CD4-positive, alpha-beta T cell treated with Interleukin-2 at 100 ng/mL for 4 hours (primary cell): ENCODE measurements around the gene GAN.

Experiments
- DNase-seq: peaks from one replicate; pipeline ENCODE4 v3.0.0-alpha.2; 2020; ENCODE audit warnings: low spot score

The GAN gene, protein sequence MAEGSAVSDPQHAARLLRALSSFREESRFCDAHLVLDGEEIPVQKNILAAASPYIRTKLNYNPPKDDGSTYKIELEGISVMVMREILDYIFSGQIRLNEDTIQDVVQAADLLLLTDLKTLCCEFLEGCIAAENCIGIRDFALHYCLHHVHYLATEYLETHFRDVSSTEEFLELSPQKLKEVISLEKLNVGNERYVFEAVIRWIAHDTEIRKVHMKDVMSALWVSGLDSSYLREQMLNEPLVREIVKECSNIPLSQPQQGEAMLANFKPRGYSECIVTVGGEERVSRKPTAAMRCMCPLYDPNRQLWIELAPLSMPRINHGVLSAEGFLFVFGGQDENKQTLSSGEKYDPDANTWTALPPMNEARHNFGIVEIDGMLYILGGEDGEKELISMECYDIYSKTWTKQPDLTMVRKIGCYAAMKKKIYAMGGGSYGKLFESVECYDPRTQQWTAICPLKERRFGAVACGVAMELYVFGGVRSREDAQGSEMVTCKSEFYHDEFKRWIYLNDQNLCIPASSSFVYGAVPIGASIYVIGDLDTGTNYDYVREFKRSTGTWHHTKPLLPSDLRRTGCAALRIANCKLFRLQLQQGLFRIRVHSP

DNA sequence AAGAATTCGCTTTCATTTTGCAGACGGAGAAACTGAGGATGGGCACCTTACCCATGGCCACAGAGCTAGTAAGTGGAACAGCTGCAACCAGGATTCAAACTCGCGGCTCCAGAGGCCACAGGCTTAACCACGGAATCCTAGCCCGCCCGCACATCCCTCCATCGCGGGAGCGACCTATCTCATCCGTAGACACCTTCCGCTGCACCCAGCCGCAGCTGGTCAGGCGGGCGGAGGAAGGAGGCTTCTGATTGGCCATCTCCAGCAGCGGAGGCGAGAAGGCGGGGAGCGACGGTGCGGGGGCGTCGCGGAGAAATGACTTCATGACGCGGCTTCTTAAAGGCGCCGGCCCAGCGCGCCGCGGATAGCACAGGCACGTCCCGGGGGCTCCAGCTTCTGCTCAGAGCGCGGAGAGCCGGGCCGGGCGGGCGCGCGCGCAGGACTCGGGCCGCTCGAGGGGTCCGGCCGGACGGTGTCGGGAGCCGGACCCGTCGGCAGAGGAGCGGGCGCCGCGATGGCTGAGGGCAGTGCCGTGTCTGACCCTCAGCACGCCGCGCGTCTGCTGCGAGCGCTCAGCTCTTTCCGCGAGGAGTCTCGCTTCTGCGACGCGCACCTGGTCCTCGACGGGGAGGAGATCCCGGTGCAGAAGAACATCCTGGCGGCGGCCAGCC, at the start of gene GAN:
Gene GAN (plus strand): TSS at position 360 of the 668 bp plus-strand sequence. CDS start 152 bp downstream, at position 512.
- peak; percentile 95 for DNase-seq

DNA sequence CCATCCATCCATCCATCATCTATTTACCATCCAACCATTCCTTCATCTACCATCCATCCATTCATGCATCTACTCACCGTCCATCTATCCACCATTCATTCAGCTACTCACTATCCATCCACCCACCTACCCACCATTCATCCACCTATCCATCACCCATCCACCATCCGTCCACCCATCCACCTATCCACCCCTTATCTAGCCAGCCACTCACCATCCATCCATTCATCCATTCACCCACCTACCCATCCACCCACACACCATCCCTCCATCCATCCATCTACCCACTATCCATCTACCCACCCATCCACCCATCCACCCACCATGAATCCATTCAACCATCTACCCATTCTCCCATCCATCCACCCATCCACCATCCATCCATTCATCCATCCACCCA, 49.7 kb upstream of the GAN start:
- no peak for DNase-seq

DNA sequence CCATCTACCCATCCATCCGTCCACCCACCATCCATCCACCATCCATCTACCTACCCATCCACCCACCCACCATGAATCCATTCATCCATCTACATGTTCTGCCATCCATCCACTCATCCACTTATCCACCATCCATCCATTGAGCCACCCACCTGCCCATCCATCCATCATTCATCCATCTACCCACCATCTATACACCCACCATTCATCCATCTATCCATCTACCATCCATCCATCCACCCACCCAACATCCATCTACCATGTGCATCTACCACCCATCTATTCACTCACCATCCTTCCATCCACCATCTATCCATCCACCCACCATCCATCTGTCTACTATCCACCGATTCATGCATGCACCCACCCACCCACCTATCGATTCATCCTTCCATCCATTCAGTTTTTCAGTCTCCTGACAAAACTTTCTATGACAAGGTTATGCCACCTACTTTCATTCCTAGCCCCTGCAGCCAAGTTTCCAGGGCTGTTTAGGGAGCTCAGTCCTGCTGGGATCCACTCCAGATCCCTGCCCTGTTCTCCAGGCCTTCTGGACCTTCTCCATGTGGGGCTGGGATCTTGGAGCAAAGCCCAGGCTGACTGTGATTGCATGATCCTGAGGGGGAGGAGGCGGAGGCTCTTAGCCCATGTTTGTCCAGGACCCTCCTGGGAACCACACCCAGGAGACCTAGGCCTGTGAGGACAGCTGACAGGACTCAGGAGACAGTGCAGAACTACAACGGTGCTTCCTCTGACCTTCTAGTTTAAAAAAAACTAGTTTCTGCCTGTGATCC, 48.9 kb upstream of the GAN start:
- no peak for DNase-seq

DNA sequence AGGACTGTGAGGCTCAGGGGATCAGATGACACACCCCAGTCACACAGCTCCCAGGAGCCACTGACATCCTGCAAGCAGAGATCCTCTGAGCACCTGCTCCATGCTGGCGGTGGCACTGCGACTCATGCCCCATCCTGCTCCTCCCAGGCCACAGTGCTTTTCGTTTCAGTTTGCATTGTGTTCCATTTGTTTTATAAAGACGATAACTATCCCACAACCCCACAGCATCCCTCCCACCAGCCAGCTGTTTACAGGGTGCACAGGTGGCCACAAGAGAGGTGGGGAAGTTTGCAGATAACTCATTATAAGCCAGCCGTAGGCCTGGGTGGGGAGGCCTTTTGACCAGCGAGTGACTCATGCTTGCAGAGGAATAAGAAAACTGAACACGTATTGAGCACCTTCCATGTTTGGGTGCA, 48.1 kb upstream of the GAN start:
- DNase-seq: no peak

DNA sequence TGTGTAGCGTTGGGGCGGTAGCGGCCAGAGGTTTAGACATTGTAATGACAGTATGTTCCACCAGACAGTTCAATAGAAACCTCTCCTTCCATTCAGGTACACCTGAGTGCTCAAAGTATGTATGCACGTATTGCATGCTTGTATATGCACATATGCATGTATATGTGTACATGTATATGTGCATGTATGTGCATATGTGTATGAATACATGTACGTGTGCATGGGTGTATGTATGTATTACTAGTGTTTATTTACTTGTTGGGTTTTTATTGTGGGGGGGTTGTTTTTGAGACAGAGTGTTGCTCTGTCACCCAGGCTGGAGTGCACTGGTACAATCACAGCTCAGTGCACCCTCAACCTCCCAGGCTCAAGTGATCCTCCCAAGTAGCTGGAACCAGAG, 46.3 kb upstream of the GAN start:
- DNase-seq: no peak

DNA sequence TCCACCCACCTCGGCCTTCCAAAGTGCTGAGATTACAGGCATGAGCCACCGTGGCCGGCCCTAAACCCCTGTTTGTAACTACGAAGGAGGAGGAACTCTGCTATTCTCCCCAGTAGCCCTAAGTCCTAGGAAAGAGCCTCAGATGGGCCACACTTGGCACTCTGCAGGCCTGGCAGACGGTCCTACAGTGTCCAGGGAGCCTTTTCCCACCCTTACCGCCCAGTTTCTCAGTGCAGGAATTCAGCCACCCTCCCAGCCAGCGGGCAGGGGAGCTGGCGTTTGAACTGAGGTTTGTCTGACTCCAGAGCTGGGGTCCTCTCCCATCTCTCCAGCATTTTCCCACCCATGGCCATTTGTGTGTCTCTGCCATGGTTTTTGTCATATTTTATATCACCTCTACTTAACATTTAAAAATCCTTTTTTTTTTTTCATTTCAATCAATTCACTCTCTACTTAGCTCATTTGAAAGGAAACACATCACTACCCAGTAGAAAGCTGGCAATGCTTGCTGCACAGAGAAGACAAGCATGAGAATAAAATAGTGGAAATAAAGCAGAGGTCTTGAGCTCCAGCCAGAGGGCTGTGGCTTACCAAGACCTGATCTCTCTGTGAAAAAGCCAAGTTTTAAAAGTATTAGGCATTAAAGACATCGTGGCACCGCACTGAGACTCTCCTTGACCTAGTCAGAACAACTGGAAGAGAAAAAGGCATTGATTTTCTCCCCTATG, 41.4 kb upstream of the GAN start:
- no peak for DNase-seq

DNA sequence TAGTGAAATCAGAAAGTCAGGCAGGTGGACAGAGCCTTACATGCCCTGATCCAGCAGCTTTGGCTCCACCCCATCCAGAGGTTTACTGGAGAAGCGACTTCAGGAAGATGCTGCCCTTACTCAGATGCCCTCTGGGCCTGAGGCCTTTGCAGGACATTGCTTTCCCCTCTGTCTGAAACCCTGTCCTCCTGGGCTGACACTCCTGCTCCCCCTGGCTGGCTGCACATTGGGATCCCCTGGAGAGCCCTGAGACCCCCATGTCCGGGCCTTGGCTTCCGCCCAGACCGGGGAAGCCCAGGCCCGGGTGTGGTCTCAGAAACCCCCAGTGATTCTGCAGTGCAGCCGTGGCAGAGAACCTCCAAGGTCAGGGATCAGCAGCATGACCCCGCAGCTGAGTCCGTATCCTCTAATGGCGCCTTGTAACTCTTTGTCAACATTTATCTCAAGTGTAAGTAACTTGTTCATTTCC, 39.7 kb upstream of the GAN start:
- no peak for DNase-seq

DNA sequence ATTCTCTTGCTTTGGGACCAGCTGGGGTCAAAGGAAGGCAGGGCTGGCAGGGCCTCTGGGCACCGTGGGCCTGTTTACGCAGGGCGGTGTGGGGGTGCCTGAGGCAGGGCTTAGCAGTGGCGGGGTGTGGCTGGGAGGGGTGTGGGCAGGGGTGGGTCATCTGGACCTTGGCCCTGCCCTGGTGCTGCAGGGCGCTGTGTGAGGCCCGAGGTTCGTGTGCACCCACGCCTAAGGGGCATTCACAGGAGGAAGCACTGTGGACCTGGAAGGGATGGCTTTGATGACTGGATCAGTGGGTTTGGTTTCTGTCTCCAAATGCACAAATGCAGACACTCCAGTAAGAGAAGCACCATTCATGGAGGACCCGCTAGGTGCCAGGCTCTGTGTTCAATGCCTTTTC, 39.0 kb upstream of the GAN start:
- no peak for DNase-seq

DNA sequence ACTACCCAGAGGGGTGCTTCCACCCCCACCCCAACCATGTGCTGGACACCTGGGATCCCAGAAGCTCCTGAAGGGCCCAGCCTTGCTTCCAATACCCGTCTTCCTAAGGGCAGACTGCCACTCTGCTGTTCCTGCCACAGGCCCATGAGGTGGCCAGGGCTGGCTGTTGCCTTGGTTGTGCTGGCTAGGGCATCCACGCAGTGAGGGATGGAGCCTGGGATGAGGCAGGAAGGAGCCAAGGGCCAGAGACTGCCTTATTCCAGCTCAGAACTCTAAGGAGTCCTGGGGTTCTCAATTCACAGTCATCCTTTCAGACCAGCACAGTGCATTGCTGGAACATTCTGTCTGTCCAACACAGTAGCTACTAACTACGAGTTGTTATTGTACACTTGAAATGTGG, 38.4 kb upstream of the GAN start:
- no peak for DNase-seq

DNA sequence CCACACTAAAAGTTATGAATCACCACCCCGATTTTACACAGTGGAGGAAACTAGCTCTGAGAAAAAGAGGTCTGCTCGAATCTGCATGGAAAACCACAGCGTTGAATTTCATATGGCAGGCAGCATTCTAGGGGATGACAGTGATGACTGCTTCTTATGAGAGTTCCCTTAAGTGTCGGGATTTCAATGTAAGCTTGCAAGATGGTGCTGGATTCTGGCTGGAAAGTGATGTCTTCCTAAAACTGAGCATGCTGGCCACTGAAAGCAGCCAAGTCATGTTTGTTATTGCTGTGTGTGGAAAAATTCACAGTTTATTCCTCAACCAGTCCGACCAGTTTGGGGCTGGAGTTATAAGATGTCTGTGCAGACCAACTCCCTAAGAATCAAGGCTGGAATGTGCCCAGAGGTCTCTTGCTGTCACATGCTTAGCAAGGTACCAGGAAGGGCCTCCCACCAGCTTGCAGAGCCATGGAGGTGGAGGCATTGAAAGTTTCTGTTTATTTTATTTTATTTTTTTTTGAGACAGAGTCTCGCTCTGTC, 37.2 kb upstream of the GAN start:
- no peak for DNase-seq

DNA sequence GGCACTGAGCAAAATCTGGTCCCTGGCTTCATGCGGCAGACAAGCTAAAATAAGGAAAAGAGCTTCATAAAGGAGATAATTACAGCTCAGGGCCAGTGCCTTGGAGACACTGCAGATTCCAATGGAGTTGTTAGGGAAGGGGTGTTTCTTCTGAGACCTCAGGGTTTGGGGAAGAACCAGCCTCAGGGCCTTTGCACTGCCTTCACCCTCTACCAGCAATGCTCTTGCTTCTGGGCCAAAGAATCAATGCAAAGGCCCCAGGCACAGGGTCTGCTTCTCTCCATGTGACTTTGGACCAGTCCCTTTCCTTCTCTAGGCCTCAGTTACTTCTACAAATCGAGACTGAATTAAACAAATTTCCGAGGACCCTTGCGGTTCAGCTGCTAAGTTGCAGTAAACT, 36.2 kb upstream of the GAN start:
- no peak for DNase-seq

DNA sequence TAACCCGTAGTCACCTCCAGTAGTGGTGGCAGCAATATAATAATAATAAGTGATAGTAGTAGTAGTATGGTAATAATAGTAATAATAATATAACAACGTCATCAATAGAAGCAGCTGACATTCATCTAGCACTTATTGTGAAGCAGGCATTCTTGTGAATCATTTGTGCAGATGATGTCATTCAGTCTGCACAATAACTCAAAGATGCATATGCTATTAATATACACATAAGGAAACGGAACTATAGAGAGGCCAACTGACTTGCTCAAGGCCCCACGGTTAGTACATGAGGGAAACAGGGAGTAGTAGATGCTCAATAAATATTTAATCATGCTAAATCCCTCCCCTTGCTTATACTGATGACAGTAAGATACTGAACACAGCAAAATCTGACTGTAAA, 35.4 kb upstream of the GAN start:
- no peak for DNase-seq

DNA sequence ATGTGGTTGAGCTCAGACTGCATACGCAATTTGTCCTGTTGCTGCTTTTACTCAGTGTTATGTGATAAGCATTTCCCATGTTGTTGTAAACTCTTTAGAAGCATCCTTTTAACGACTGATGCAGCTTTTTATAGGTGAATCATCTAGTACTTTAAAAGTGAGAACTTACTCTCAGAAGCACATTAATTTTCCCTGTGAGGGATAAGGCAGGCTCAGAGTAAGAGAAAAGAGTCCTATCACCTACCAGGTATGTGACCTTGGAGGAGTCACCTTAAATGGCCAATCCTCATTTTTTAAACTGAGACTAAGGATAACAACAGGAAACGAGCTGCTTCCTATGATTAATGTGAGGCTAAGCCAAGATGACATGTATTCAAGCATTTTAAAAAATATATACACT, 34.4 kb upstream of the GAN start:
- no peak for DNase-seq

DNA sequence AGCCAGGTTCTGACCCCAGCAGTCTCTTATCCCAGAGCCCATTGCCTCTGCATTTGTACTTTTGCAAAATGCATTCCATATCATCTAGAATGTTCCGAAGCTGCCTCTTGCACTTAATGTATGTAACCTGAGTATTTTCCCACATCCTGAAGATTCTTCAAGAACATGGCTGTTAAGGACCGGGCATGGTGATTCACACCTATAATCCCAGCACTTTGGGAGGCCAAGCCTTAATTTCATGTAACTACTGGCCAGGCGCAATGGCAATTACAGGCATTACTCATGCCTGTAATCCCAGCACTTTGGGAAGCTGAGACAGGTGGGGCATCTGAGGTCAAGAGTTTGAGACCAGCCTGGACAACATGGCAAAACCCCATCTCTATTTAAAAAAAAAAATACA, 31.7 kb upstream of the GAN start:
- DNase-seq: no peak

DNA sequence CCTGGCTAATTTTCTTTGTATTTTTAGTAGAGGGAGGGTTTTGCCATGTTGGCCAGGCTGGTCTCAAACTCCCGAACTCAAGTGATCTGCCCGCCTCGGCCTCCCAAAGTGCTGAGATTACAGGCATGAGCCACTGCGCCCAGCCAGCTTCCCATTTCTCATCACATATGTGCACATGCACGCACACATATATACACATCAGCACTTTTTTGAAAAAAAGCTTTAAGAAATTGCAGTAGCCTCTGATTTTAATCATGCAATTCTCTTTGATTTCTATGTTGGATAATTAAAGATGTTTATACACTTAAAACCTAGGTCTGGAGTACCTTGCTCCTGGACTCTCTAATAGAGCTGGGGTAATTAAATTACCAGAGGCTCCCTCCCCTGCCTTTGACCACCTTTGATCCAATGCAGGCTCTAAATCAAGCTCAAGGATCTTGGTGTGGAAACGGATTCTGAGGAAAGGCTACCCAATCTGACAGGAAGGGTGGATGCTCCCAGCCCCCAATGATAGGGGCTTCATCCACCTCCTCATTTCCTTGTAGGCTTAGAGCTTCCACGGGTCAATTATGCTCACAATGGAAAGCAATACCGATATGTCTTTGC, 29.7 kb upstream of the GAN start:
- DNase-seq: no peak

DNA sequence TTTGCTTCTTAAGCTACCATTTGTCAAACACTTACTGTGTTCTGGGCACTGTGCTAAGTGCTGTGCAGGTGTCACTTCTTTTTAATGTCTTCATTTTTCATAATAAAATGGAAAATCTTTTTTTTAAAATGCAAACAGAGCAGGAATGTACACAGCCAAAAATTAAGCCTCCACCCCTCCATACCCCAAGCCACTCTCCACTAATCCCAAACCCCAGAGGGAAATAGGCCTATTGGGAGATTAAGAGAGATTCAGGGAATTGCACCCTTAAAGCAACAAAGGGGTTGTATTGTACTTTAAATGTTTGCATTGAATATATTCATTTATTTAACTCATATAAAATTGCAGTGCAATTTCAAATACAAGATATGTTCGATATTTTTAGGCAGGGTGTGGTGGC, 28.6 kb upstream of the GAN start:
- DNase-seq: no peak

DNA sequence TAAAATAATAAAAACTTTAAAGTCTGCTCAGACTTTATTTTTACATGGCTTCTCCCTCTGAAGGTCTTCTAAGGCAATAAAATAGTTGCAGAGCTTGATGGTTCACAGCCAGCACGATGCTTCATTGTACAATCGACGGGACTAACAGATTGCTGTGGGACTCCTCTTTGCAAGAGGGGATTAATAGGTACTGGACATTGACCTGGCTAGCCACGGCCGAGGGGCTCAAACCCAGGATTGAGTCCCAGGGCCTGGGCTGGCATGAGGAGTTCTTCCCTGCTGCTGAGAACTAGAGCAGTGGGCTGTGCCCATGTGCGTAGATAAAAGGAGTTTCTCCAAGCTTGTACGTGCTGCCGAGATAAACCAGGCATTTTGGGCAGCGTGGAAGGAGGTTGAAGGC, 23.6 kb upstream of the GAN start:
- DNase-seq: no peak

DNA sequence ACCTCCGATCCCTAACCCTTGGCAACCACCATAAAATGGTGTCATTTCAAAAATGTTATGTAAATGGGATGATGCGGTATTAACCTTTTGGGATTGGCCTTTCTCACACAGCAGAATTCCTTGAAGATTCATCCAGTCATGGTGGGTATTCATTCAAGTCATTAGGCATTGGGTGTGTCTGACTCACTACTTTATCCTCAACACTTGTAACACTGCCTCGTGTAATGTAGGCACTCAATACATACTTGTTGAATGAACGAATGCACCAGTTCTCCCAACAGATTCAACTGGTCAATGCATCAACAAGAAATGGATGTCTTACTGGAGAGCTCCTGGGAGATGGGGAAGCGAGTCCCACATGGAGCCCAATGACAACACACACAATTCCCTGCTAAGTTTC, 21.8 kb upstream of the GAN start:
- DNase-seq: no peak

DNA sequence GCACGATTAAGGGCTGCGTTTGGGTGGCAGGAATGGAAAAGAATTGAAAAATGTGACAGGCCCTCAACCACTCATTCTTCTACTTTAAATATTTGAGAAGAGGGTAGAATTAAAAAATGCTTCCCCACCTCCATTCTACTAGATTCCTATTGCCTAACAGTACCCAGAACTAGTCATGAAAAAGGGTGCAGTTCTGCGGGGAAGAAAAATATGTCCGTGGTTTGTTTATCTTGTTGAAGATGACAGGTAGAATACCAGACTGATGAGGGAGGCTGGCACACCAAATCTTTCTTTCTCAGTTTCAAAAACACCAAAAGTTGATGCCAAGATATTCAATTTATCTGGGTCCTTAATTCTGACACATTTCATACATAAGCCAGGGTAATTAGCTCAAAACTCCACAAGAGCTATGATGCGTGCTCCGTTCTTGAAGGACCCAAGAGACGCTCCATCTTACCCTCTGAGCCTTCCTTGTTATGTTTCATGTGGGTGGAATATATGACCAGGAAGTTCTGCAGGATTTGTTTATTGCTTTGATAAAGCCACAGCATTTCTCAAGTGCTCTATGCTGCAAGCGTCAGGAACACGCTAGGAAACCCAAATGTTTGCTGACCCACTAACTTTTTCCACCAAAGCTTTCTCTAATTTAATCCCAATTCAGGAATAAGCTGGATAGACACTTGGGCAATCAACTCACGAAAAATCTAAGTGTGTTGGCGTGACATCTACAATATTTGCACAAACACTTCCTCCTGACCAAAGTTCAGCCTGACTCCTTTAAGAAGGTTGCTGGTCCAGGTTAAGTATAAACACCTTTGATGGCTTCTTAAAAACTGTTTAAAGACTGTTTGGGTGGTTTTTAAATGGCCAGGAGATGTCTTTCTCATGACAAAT, 20.6 kb upstream of the GAN start:
- DNase-seq: no peak

DNA sequence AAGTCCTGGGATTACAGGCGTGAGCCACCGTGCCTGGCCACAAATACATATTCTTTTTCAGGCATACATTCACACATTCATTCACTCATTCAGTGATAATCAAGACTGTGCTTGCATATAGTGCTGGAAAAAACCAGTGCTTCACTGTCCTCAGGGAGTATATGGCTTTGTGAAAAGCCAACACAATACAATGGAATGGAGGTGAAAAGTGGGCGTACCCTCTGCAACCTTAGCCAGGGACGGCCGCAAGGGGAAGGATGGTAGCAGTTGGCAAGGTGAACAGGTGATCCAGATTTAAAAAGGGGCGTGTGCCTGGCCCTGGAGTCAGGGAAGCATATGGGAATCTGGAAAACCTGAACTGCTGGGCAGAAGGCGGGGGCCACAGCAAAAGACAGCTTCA, 18.1 kb upstream of the GAN start:
- no peak for DNase-seq
